K562 (cell line): ENCODE data around the gene GMDS. TPM values are rescaled to one million over a fixed set of nuclear protein-coding genes. Genes with fewer than 3 reads are reported as not detected.

Experiments
- MXI1 ChIP-seq: IDR thresholded peaks from 2 replicates; pipeline ENCODE4 v1.6.1; 2011; ENCODE audit warnings: low read depth, mild to moderate bottlenecking, improper control_type of control experiment, low read length
- ZEB2 ChIP-seq: fragments of 450-650 bp; IDR thresholded peaks from 2 replicates; pipeline ENCODE4 v1.6.1; 2016
- ZNF121 ChIP-seq: sonication (generic); formaldehyde crosslinking; conservative IDR thresholded peaks from 2 replicates; pipeline ENCODE4 v1.8.0; 2022; ENCODE audit warnings: missing genetic modification reagents
- polyA plus RNA-seq, 8 experiments: library from polyadenylated mRNA; depleted of rRNA in 4 of 8; stranded (reverse) in 5 of 8; unstranded in 3 of 8; fragments of >200 nt; fragmentation: Nextera tagmentation in 2 of 8; fragmentation: Illumina TruSeq in 1 of 8; extraction: Ambion mirVana in 2 of 8; extraction: Trizol in 1 of 8; gene quantifications; 2 replicates each; pipeline versions ENCODE4 v1.2.1 to v1.2.3, GENCODE V29; 2011 to 2014; ENCODE audit warnings: inconsistent platforms in 1 of 8, missing spikeins in 1 of 8
- total RNA-seq, 7 experiments: library from RNA; depleted of rRNA in 6 of 7; stranded (reverse); fragments of >200 nt in 6 of 7; fragmentation: Illumina TruSeq in 2 of 7; extraction: Trizol in 2 of 7; gene quantifications; 2 replicates each; pipeline versions ENCODE4 v1.2.1 to v1.2.3, GENCODE V29; 2011 to 2021; ENCODE audit warnings: low replicate concordance in 1 of 7
- TF ChIP-seq, protein P1 (sequence below): fragments of 450-650 bp; IDR thresholded peaks from 2 replicates; pipeline ENCODE4 v1.6.1; 2018; ENCODE audit not compliant: partially characterized antibody
- TF ChIP-seq, protein P2 (sequence below), 2 experiments: fragments of 450-650 bp in 1 of 2; IDR thresholded peaks; 2 replicates each; pipeline ENCODE4 v1.6.1; 2011 to 2017; ENCODE audit warnings: low read depth in 2 of 2, antibody characterized with exemption in 1 of 2, borderline replicate concordance in 1 of 2, low read length in 1 of 2, mild to moderate bottlenecking in 1 of 2, mixed read lengths in 1 of 2; ENCODE audit not compliant: control insufficient read depth in 1 of 2

GMDS gene
- total and polyA plus RNA-seq, 9 of the 15 experiments (the other 6 are each of a cell fraction or from before 2014, with no cell fraction given), result 0.48 to 31.8 (median 13.4) TPM

DNA sequence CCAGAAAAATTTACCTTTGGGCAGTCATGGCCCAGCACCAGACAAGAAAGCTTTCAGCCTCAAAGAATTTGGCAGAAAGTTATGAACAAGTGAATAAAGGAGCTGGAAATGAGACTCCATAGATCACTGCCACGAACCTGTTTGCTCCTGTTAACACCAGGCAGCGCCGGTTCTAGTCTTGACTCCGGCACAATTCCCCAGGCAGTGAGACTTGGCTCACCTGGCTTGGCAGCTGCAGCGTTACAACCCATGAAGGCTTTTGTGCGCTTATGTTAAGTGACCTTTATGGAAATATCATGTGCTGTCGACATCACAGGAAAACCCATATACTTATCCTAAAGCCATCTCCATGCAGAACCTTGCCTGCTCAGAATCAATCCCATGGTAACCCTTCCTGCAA, 657.9 kb downstream of the GMDS start (continued):
- TF ChIP-seq, protein P1, sequence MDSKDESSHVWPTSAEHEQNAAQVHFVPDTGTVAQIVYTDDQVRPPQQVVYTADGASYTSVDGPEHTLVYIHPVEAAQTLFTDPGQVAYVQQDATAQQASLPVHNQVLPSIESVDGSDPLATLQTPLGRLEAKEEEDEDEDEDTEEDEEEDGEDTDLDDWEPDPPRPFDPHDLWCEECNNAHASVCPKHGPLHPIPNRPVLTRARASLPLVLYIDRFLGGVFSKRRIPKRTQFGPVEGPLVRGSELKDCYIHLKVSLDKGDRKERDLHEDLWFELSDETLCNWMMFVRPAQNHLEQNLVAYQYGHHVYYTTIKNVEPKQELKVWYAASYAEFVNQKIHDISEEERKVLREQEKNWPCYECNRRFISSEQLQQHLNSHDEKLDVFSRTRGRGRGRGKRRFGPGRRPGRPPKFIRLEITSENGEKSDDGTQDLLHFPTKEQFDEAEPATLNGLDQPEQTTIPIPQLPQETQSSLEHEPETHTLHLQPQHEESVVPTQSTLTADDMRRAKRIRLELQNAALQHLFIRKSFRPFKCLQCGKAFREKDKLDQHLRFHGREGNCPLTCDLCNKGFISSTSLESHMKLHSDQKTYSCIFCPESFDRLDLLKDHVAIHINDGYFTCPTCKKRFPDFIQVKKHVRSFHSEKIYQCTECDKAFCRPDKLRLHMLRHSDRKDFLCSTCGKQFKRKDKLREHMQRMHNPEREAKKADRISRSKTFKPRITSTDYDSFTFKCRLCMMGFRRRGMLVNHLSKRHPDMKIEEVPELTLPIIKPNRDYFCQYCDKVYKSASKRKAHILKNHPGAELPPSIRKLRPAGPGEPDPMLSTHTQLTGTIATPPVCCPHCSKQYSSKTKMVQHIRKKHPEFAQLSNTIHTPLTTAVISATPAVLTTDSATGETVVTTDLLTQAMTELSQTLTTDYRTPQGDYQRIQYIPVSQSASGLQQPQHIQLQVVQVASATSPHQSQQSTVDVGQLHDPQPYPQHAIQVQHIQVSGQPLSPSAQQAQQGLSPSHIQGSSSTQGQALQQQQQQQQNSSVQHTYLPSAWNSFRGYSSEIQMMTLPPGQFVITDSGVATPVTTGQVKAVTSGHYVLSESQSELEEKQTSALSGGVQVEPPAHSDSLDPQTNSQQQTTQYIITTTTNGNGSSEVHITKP, result no peak
- TF ChIP-seq ZEB2 (no peak), ZNF121 (no peak), MXI1 (no peak)
- TF ChIP-seq, protein P2, sequence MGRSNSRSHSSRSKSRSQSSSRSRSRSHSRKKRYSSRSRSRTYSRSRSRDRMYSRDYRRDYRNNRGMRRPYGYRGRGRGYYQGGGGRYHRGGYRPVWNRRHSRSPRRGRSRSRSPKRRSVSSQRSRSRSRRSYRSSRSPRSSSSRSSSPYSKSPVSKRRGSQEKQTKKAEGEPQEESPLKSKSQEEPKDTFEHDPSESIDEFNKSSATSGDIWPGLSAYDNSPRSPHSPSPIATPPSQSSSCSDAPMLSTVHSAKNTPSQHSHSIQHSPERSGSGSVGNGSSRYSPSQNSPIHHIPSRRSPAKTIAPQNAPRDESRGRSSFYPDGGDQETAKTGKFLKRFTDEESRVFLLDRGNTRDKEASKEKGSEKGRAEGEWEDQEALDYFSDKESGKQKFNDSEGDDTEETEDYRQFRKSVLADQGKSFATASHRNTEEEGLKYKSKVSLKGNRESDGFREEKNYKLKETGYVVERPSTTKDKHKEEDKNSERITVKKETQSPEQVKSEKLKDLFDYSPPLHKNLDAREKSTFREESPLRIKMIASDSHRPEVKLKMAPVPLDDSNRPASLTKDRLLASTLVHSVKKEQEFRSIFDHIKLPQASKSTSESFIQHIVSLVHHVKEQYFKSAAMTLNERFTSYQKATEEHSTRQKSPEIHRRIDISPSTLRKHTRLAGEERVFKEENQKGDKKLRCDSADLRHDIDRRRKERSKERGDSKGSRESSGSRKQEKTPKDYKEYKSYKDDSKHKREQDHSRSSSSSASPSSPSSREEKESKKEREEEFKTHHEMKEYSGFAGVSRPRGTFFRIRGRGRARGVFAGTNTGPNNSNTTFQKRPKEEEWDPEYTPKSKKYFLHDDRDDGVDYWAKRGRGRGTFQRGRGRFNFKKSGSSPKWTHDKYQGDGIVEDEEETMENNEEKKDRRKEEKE (IDR thresholded peaks at IDR 0.05; ENCODE audit: borderline replicate concordance in 1 of 2, control insufficient read depth in 1 of 2, low read depth in 2 of 2, low read length in 1 of 2), result no peak
